Panc1 (cell line): ENCODE measurements around the gene PMPCA. TPM values are rescaled to one million over a fixed set of nuclear protein-coding genes. Genes with fewer than 3 reads are reported as not detected.

Experiments used
- ATAC-seq: fragments of 200-7000 bp; cut with Tn5 transposase; 2 replicates; pipeline ENCODE4 v1.9.1; 2020; ENCODE audit warnings: mild to moderate bottlenecking, moderate library complexity
- Bru-seq: library from RNA; stranded (reverse); fragments of 400-500 nt; gene quantifications from one replicate; lab custom pipeline; 2021; lab: Mats Ljungman, UMichigan
- BruChase-seq, 2 experiments: library from RNA; stranded (reverse); fragments of 400-500 nt; gene quantifications; one replicate each; lab custom pipeline; 2021; lab: Mats Ljungman, UMichigan
- BruUV-seq: library from RNA; stranded (reverse); fragments of 400-500 nt; replicated peaks from 2 replicates; lab custom pipeline; 2021; lab: Mats Ljungman, UMichigan
- CTCF ChIA-PET: fragments of 300-600 bp; sonication (Branson Sonifier 250); formaldehyde crosslinking; loops from one replicate; lab custom pipeline; 2022; ENCODE audit warnings: antibody characterized with exemption; lab: Charles Lee
- POLR2A ChIA-PET: fragments of 300-600 bp; sonication (Branson Sonifier 250); formaldehyde crosslinking; loops from one replicate; lab custom pipeline; 2022; ENCODE audit warnings: antibody characterized with exemption; lab: Charles Lee
- DNase-seq: peaks from one replicate; pipeline ENCODE4 v3.0.0-alpha.2; 2010; ENCODE audit warnings: low read depth, low spot score
- H3K27ac ChIP-seq: 2 replicates; pipeline ENCODE4 v1.5.1; 2011; ENCODE audit warnings: mild to moderate bottlenecking, low read length, inconsistent platforms
- H3K27me3 ChIP-seq: fragments of 200-500 bp; sonication (Bioruptor generic); 2 replicates; pipeline ENCODE4 v1.6.0; 2014; ENCODE audit warnings: low read length, inconsistent platforms; ENCODE audit not compliant: control insufficient read depth, insufficient read depth
- H3K36me3 ChIP-seq: fragments of 200-500 bp; sonication (Bioruptor generic); 2 replicates; pipeline ENCODE4 v1.5.1; 2014; ENCODE audit warnings: inconsistent platforms, mild to moderate bottlenecking, low read length, moderate library complexity; ENCODE audit not compliant: control insufficient read depth, insufficient read depth
- H3K4me1 ChIP-seq: 2 replicates; pipeline ENCODE4 v1.5.1; 2011; ENCODE audit warnings: inconsistent platforms, mild to moderate bottlenecking, low read length, moderate library complexity; ENCODE audit not compliant: control insufficient read depth, insufficient read depth
- H3K4me3 ChIP-seq, 2 experiments: 2 replicates each; pipeline ENCODE4 v1.5.1; 2011 to 2012; ENCODE audit warnings: low read depth in 2 of 2, low read length in 2 of 2, mild to moderate bottlenecking in 2 of 2, inconsistent platforms in 1 of 2, moderate library complexity in 1 of 2
- H3K9me3 ChIP-seq: fragments of 200-500 bp; sonication (Bioruptor generic); 2 replicates; pipeline ENCODE4 v1.5.1; 2014; ENCODE audit warnings: low read depth, mild to moderate bottlenecking, inconsistent platforms, low read length, moderate library complexity; ENCODE audit not compliant: control insufficient read depth, insufficient read depth
- POLR2AphosphoS5 ChIP-seq: IDR thresholded peaks from 2 replicates; pipeline ENCODE4 v1.6.1; 2012; ENCODE audit warnings: mild to moderate bottlenecking, low read depth, low read length, moderate library complexity
- SIN3A ChIP-seq: IDR thresholded peaks from 2 replicates; pipeline ENCODE4 v1.6.1; 2012; ENCODE audit warnings: low read depth, mild to moderate bottlenecking, low read length, moderate library complexity, borderline replicate concordance; ENCODE audit not compliant: insufficient read depth
- TCF7L2 ChIP-seq: IDR thresholded peaks from 2 replicates; pipeline ENCODE4 v1.6.1; 2011; ENCODE audit warnings: mild to moderate bottlenecking, low read depth, low read length, inconsistent platforms
- in situ Hi-C: cut with HindIII; loops from 2 replicates; pipeline ENCODE4 v1.10.0; 2016; ENCODE audit warnings: low sequenced_read_pairs, low pct_unique_long_range_greater_than_20kb
- intact Hi-C: fragments of 100-400 bp; cut with micrococcal nuclease; formaldehyde crosslinking; loops from one replicate; pipeline ENCODE4 v1.10.0; 2022; ENCODE audit not compliant: unreplicated experiment
- long read RNA-seq: library from polyadenylated mRNA; unstranded; transcript quantifications from one replicate; pipeline ENCODE4 v2.0.0, GENCODE V29; 2021; ENCODE audit not compliant: unreplicated experiment
- polyA plus RNA-seq: library from polyadenylated mRNA; unstranded; fragments of >200 nt; gene quantifications from one replicate; pipeline ENCODE4 v1.2.1, GENCODE V29; 2012; ENCODE audit warnings: missing spikeins; ENCODE audit not compliant: insufficient read length
- total RNA-seq: library from RNA; stranded (reverse); gene quantifications from one replicate; pipeline ENCODE4 v1.2.1, GENCODE V29; 2021; ENCODE audit not compliant: unreplicated experiment
- TF ChIP-seq, protein P1 (sequence below), 2 experiments: IDR thresholded peaks; 2 replicates each; pipeline ENCODE4 v1.6.1; 2011 to 2012; ENCODE audit warnings: low read depth in 2 of 2, control low read depth in 1 of 2, low read length in 1 of 2, mild to moderate bottlenecking in 1 of 2, moderate library complexity in 1 of 2; ENCODE audit not compliant: insufficient read depth in 1 of 2
- TF ChIP-seq, protein P2 (sequence below): fragments of 450-650 bp; IDR thresholded peaks from 2 replicates; pipeline ENCODE4 v1.5.1; 2017; ENCODE audit warnings: mild to moderate bottlenecking

The PMPCA gene, protein sequence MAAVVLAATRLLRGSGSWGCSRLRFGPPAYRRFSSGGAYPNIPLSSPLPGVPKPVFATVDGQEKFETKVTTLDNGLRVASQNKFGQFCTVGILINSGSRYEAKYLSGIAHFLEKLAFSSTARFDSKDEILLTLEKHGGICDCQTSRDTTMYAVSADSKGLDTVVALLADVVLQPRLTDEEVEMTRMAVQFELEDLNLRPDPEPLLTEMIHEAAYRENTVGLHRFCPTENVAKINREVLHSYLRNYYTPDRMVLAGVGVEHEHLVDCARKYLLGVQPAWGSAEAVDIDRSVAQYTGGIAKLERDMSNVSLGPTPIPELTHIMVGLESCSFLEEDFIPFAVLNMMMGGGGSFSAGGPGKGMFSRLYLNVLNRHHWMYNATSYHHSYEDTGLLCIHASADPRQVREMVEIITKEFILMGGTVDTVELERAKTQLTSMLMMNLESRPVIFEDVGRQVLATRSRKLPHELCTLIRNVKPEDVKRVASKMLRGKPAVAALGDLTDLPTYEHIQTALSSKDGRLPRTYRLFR
- 60.9 TPM for total RNA-seq
- polyA plus RNA-seq = 72.4 TPM
- Bru-seq, nascent RNA = percentile 73 among the genes with signal in this experiment
- percentile 82 among the genes with signal in this experiment for BruChase-seq, experiment 1, labeled RNA remaining after a 2-hour chase
- percentile 88 among the genes with signal in this experiment for BruChase-seq, experiment 2, labeled RNA remaining after a 6-hour chase
- long read RNA-seq, transcript PMPCA-201 (13 exons, 2,174 nt) = major isoform, 131 of 180 reads
- long read RNA-seq, partial matches to known transcripts = 13 of 180 reads
- long read RNA-seq, other reads (novel, unspliced or antisense) = 32 of 180 reads

DNA sequence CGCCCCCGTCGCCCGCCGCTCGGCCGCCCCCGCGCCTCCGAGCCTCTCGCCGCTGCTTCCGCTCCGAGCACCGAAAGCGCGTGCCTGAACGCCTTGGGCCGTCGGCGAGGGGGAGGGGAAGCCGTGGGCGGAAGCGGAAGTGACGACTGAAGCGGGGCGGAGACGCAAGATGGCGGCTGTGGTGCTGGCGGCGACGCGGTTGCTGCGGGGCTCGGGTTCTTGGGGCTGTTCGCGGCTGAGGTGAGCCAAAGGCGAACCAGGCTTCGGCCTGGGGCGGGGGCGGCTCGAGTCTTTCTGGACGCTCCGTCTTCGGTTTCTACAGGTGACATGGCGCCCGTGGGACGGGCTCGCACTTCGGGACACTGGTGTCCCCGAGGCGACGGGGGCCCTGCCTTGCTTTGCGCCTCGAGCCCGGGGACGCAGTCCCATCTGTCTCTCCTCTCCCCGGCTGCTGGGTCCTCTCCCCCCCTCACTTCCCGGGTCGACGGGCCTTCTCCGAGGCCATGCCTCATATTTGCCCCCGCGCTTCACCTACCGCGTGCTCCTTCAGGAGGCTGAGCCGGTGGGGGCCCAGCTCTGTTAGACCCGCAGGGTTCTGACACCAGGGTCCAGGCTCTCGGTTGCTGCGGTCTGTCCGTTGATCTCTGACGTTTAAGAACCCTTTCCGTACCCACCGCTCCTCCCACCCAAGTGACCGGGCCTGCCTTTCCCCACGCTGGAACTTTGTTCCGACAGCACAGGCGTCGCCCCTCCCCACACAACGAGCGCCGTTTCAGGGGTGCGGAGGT, at the start of gene PMPCA, which contains the start of gene ENTR1:
PMPCA (plus strand) TSS at position 159 of the 788 bp plus-strand sequence; CDS start at position 170, 11 bp downstream.
ENTR1 (minus strand) TSS at position 115 of the 788 bp plus-strand sequence. CDS start 217 bp downstream, outside the sequence.
- TF ChIP-seq POLR2AphosphoS5 = peak; percentile 85
- no peak for TF ChIP-seq TCF7L2
- peak; percentile 71; the same call in 1 of the 2 replicates for TF ChIP-seq SIN3A
- TF ChIP-seq, protein P1, sequence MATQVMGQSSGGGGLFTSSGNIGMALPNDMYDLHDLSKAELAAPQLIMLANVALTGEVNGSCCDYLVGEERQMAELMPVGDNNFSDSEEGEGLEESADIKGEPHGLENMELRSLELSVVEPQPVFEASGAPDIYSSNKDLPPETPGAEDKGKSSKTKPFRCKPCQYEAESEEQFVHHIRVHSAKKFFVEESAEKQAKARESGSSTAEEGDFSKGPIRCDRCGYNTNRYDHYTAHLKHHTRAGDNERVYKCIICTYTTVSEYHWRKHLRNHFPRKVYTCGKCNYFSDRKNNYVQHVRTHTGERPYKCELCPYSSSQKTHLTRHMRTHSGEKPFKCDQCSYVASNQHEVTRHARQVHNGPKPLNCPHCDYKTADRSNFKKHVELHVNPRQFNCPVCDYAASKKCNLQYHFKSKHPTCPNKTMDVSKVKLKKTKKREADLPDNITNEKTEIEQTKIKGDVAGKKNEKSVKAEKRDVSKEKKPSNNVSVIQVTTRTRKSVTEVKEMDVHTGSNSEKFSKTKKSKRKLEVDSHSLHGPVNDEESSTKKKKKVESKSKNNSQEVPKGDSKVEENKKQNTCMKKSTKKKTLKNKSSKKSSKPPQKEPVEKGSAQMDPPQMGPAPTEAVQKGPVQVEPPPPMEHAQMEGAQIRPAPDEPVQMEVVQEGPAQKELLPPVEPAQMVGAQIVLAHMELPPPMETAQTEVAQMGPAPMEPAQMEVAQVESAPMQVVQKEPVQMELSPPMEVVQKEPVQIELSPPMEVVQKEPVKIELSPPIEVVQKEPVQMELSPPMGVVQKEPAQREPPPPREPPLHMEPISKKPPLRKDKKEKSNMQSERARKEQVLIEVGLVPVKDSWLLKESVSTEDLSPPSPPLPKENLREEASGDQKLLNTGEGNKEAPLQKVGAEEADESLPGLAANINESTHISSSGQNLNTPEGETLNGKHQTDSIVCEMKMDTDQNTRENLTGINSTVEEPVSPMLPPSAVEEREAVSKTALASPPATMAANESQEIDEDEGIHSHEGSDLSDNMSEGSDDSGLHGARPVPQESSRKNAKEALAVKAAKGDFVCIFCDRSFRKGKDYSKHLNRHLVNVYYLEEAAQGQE (IDR thresholded peaks at IDR 0.05; ENCODE audit: insufficient read depth in 1 of 2, low read depth in 2 of 2, low read length in 1 of 2) = no peak
- TF ChIP-seq, protein P2, sequence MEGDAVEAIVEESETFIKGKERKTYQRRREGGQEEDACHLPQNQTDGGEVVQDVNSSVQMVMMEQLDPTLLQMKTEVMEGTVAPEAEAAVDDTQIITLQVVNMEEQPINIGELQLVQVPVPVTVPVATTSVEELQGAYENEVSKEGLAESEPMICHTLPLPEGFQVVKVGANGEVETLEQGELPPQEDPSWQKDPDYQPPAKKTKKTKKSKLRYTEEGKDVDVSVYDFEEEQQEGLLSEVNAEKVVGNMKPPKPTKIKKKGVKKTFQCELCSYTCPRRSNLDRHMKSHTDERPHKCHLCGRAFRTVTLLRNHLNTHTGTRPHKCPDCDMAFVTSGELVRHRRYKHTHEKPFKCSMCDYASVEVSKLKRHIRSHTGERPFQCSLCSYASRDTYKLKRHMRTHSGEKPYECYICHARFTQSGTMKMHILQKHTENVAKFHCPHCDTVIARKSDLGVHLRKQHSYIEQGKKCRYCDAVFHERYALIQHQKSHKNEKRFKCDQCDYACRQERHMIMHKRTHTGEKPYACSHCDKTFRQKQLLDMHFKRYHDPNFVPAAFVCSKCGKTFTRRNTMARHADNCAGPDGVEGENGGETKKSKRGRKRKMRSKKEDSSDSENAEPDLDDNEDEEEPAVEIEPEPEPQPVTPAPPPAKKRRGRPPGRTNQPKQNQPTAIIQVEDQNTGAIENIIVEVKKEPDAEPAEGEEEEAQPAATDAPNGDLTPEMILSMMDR = no peak
- Histone ChIP-seq H3K27me3 (no peaks in the 10 kb centered on the region), H3K4me3 (peak within 1 kb of the TSS; percentile 87 to 93), H3K4me1 (peaks cover 6% of the 10 kb centered on the region), H3K36me3 (peaks cover 11% of the 10 kb centered on the region), H3K27ac (peak within 1 kb of the TSS; percentile 89), H3K9me3 (no peaks in the 10 kb centered on the region)
- ChIA-PET POLR2A (no interaction called here), CTCF (no interaction called here)
- intact Hi-C loops (no loop called here), in situ Hi-C loops (no loop called here)
- peak; percentile 93 for ATAC-seq
- DNase-seq = peak; percentile 33
- no TSS peak for BruUV-seq

DNA sequence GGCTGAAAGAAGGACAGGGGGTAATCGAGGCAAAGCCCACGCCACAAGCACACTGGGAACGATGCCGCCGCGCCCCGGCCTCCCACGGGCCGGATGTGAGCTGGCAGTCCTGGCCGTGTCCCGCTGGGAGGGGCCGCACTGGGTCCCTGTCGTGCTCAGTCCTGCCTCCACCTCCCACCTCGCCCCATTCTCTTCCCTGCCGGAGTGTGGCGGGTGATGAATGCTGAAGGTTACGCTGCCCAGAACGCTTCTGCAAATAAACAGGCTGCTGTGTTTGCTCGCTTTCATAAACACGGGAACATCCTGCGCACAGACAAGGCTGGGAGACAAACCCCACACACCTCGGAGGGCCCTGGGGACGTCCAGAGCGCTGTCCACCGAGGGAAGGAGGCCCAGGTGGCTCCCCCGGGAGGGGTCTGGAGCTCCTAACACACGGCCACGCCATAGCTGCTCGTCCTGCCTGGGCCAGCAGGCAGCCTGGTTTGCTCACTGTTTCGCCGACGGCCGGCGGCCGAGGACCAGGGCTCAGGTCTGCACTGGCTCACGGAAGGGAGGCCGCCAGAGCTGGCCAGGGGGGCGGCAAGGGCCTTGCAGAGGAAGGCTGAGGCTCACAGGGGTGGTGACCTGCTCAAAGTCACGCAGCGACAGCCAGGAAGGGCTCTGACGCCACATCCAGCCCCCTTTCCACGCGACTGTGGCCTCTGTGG, 49.3 kb upstream of the PMPCA start:
- ChIA-PET POLR2A (no interaction called here), CTCF (no interaction called here)
- Histone ChIP-seq H3K36me3 (no peaks in the 10 kb centered on the region; the same call in 1 of the 2 replicates), H3K4me3 (no peak overlapping the region), H3K27me3 (no peaks in the 10 kb centered on the region), H3K4me1 (peaks cover 5% of the 10 kb centered on the region), H3K9me3 (no peaks in the 10 kb centered on the region), H3K27ac (no peak overlapping the region)
- TF ChIP-seq SIN3A (no peak), POLR2AphosphoS5 (no peak), TCF7L2 (no peak)
- TF ChIP-seq, protein P2 = no peak
- TF ChIP-seq, protein P1 (IDR thresholded peaks at IDR 0.05; ENCODE audit: insufficient read depth in 1 of 2, low read depth in 2 of 2, low read length in 1 of 2) = no peak
- DNase-seq (no peak), ATAC-seq (no peak)
- no TSS peak for BruUV-seq
- in situ Hi-C loops (no loop called here), intact Hi-C loops (no loop called here)
